ENCODE data around the gene CSRP1.

CSRP1 gene

GRCh38 chr1:201489643-201490261 is 17.2 kb downstream of the CSRP1 start:
- H3K4me1 ChIP-seq (ENCODE audit: control insufficient read depth, low read depth, low read length), result no peaks in the 10 kb centered on the region
- no CpG with 5 or more reads among the region's 6 CpGs for WGBS (ENCODE audit: extremely low coverage, insufficient coverage, low lambda C conversion rate)

GRCh38 chr1:201488830-201489589 is 17.9 kb downstream of the CSRP1 start:
- Histone ChIP-seq H3K56ac (ENCODE audit: low read length) (no peak overlapping the region), H3K4ac (ENCODE audit: low read depth, low read length) (no peak overlapping the region), H3K18ac (ENCODE audit: low read length) (no peak overlapping the region), H3K36me3 (ENCODE audit: control insufficient read depth, insufficient read depth, low read length) (peaks cover 2% of the 10 kb centered on the region), H4K5ac (ENCODE audit: low read length) (no peak overlapping the region), H3K4me3 (ENCODE audit: low read length) (no peak overlapping the region), H3K4me2 (ENCODE audit: low read length) (no peak overlapping the region), H2BK5ac (ENCODE audit: low read length) (no peak overlapping the region), H3K27me3 (ENCODE audit: insufficient read depth, low read length, poor library complexity) (no peaks in the 10 kb centered on the region), H2AK5ac (ENCODE audit: low read length) (no peak overlapping the region), H4K8ac (ENCODE audit: low read depth, low read length) (no peak overlapping the region), H3K23ac (ENCODE audit: low read length) (no peak overlapping the region), H2BK120ac (ENCODE audit: low read depth, low read length) (no peak overlapping the region), H3K27ac (ENCODE audit: low read depth, low read length) (no peak overlapping the region), H3K79me1 (ENCODE audit: low read length) (no peaks in the 10 kb centered on the region), H3K9ac (ENCODE audit: low read length) (no peak overlapping the region), H2BK15ac (replicated peaks; ENCODE audit: low read depth) (no peak overlapping the region), H3K79me2 (ENCODE audit: control insufficient read depth, insufficient read depth, low read length) (no peaks in the 10 kb centered on the region), H3K4me1 (ENCODE audit: control insufficient read depth, low read depth, low read length) (no peaks in the 10 kb centered on the region)
- DNase-seq, result no peak
- WGBS (ENCODE audit: extremely low coverage, insufficient coverage, low lambda C conversion rate), result no CpG with 5 or more reads among the region's 12 CpGs

More at GRCh38 chr1:201489643-201490261, 17.2 kb downstream of the CSRP1 start:
- Histone ChIP-seq H3K23ac (ENCODE audit: low read length) (no peak overlapping the region), H2AK5ac (ENCODE audit: low read length) (no peak overlapping the region), H3K4me2 (ENCODE audit: low read length) (no peak overlapping the region), H3K79me1 (ENCODE audit: low read length) (no peaks in the 10 kb centered on the region), H4K5ac (ENCODE audit: low read length) (no peak overlapping the region), H3K9ac (ENCODE audit: low read length) (no peak overlapping the region), H3K56ac (ENCODE audit: low read length) (no peak overlapping the region), H2BK5ac (ENCODE audit: low read length) (no peak overlapping the region), H4K8ac (ENCODE audit: low read depth, low read length) (no peak overlapping the region), H3K36me3 (ENCODE audit: control insufficient read depth, insufficient read depth, low read length) (peaks cover 2% of the 10 kb centered on the region), H3K27ac (ENCODE audit: low read depth, low read length) (no peak overlapping the region), H3K4me3 (ENCODE audit: low read length) (no peak overlapping the region), H2BK15ac (replicated peaks; ENCODE audit: low read depth) (no peak overlapping the region), H2BK120ac (ENCODE audit: low read depth, low read length) (no peak overlapping the region), H3K79me2 (ENCODE audit: control insufficient read depth, insufficient read depth, low read length) (no peaks in the 10 kb centered on the region), H3K4ac (ENCODE audit: low read depth, low read length) (no peak overlapping the region), H3K27me3 (ENCODE audit: insufficient read depth, low read length, poor library complexity) (no peaks in the 10 kb centered on the region), H3K18ac (ENCODE audit: low read length) (no peak overlapping the region)
- DNase-seq, result no peak

GRCh38 chr1:201487742-201488141 is 19.2 kb downstream of the CSRP1 start:
- H4K5ac ChIP-seq (ENCODE audit: low read length), result no peak overlapping the region
- WGBS (ENCODE audit: extremely low coverage, insufficient coverage, low lambda C conversion rate), result no CpG with 5 or more reads among the region's 2 CpGs
- no peak overlapping the region for H2BK120ac ChIP-seq (ENCODE audit: low read depth, low read length)

GRCh38 chr1:201486187-201486586 is 20.7 kb downstream of the CSRP1 start:
- WGBS (ENCODE audit: extremely low coverage, insufficient coverage, low lambda C conversion rate), result no CpG with 5 or more reads among the region's 3 CpGs
- Histone ChIP-seq H3K27ac (ENCODE audit: low read depth, low read length) (no peak overlapping the region), H4K5ac (ENCODE audit: low read length) (no peak overlapping the region), H3K18ac (ENCODE audit: low read length) (no peak overlapping the region), H3K36me3 (ENCODE audit: control insufficient read depth, insufficient read depth, low read length) (peaks cover 2% of the 10 kb centered on the region), H3K9ac (ENCODE audit: low read length) (no peak overlapping the region), H2BK5ac (ENCODE audit: low read length) (no peak overlapping the region), H3K4ac (ENCODE audit: low read depth, low read length) (no peak overlapping the region), H3K79me2 (ENCODE audit: control insufficient read depth, insufficient read depth, low read length) (no peaks in the 10 kb centered on the region), H3K79me1 (ENCODE audit: low read length) (no peaks in the 10 kb centered on the region), H3K4me2 (ENCODE audit: low read length) (no peak overlapping the region), H2AK5ac (ENCODE audit: low read length) (no peak overlapping the region), H4K8ac (ENCODE audit: low read depth, low read length) (no peak overlapping the region), H2BK120ac (ENCODE audit: low read depth, low read length) (no peak overlapping the region), H3K4me1 (ENCODE audit: control insufficient read depth, low read depth, low read length) (no peaks in the 10 kb centered on the region), H3K56ac (ENCODE audit: low read length) (no peak overlapping the region), H3K23ac (ENCODE audit: low read length) (no peak overlapping the region), H3K27me3 (ENCODE audit: insufficient read depth, low read length, poor library complexity) (no peaks in the 10 kb centered on the region), H2BK15ac (replicated peaks; ENCODE audit: low read depth) (no peak overlapping the region), H3K4me3 (ENCODE audit: low read length) (no peak overlapping the region)
- DNase-seq, result no peak

More at GRCh38 chr1:201487742-201488141, 19.2 kb downstream of the CSRP1 start:
- H3K4me1 ChIP-seq (ENCODE audit: control insufficient read depth, low read depth, low read length), result no peaks in the 10 kb centered on the region
- H3K56ac ChIP-seq (ENCODE audit: low read length), result no peak overlapping the region
- H3K4me3 ChIP-seq (ENCODE audit: low read length), result no peak overlapping the region
- no peak for DNase-seq
- no peak overlapping the region for H3K4ac ChIP-seq (ENCODE audit: low read depth, low read length)
- no peak overlapping the region for H3K27ac ChIP-seq (ENCODE audit: low read depth, low read length)
- no peak overlapping the region for H3K9ac ChIP-seq (ENCODE audit: low read length)
- no peaks in the 10 kb centered on the region for H3K79me1 ChIP-seq (ENCODE audit: low read length)
- no peaks in the 10 kb centered on the region for H3K79me2 ChIP-seq (ENCODE audit: control insufficient read depth, insufficient read depth, low read length)
- no peak overlapping the region for H2AK5ac ChIP-seq (ENCODE audit: low read length)
- H3K4me2 ChIP-seq (ENCODE audit: low read length), result no peak overlapping the region
- no peak overlapping the region for H2BK15ac ChIP-seq (replicated peaks; ENCODE audit: low read depth)
- no peaks in the 10 kb centered on the region for H3K27me3 ChIP-seq (ENCODE audit: insufficient read depth, low read length, poor library complexity)
- H4K8ac ChIP-seq (ENCODE audit: low read depth, low read length), result no peak overlapping the region
- H2BK5ac ChIP-seq (ENCODE audit: low read length), result no peak overlapping the region
- H3K18ac ChIP-seq (ENCODE audit: low read length), result no peak overlapping the region
- no peak overlapping the region for H3K23ac ChIP-seq (ENCODE audit: low read length)
- peaks cover 2% of the 10 kb centered on the region for H3K36me3 ChIP-seq (ENCODE audit: control insufficient read depth, insufficient read depth, low read length)

GRCh38 chr1:201485184-201485774 is 21.6 kb downstream of the CSRP1 start:
- no peak overlapping the region for H3K4ac ChIP-seq (ENCODE audit: low read depth, low read length)
- WGBS (ENCODE audit: extremely low coverage, insufficient coverage, low lambda C conversion rate), result no CpG with 5 or more reads among the region's 4 CpGs
- peaks cover 2% of the 10 kb centered on the region for H3K36me3 ChIP-seq (ENCODE audit: control insufficient read depth, insufficient read depth, low read length)
- no peak overlapping the region for H3K56ac ChIP-seq (ENCODE audit: low read length)
- H3K79me1 ChIP-seq (ENCODE audit: low read length), result no peaks in the 10 kb centered on the region
- no peak overlapping the region for H2BK120ac ChIP-seq (ENCODE audit: low read depth, low read length)
- H4K5ac ChIP-seq (ENCODE audit: low read length), result no peak overlapping the region
- no peak overlapping the region for H2BK5ac ChIP-seq (ENCODE audit: low read length)
- no peak overlapping the region for H4K8ac ChIP-seq (ENCODE audit: low read depth, low read length)
- no peak overlapping the region for H3K27ac ChIP-seq (ENCODE audit: low read depth, low read length)
- no peaks in the 10 kb centered on the region for H3K27me3 ChIP-seq (ENCODE audit: insufficient read depth, low read length, poor library complexity)
- DNase-seq, result no peak
- no peak overlapping the region for H2BK15ac ChIP-seq (replicated peaks; ENCODE audit: low read depth)
- H3K4me2 ChIP-seq (ENCODE audit: low read length), result no peak overlapping the region
- H3K4me3 ChIP-seq (ENCODE audit: low read length), result no peak overlapping the region
- H3K79me2 ChIP-seq (ENCODE audit: control insufficient read depth, insufficient read depth, low read length), result no peaks in the 10 kb centered on the region
- no peak overlapping the region for H3K18ac ChIP-seq (ENCODE audit: low read length)
- no peaks in the 10 kb centered on the region for H3K4me1 ChIP-seq (ENCODE audit: control insufficient read depth, low read depth, low read length)
- H3K9ac ChIP-seq (ENCODE audit: low read length), result no peak overlapping the region
- H3K23ac ChIP-seq (ENCODE audit: low read length), result no peak overlapping the region
- H2AK5ac ChIP-seq (ENCODE audit: low read length), result no peak overlapping the region
